Measurements from ENCODE around the gene NUP37. TPM values are rescaled to one million over a fixed set of nuclear protein-coding genes. Genes with fewer than 3 reads are reported as not detected.

NUP37 gene
- total and polyA plus RNA-seq, 2 of the 13 experiments (the other 11 are each of a cell fraction or from before 2014, with no cell fraction given), result 50.6 to 80.1 TPM

GRCh38 chr12:102069707-102070106, 50.2 kb downstream of the NUP37 start:
- no peaks in the 10 kb centered on the region for H3K79me2 ChIP-seq (ENCODE audit: insufficient read depth, low read length)
- no peak overlapping the region for H2AFZ ChIP-seq (ENCODE audit: low read length)
- no peak for TF ChIP-seq HOXA7 (CRISPR knock-in tag; IDR thresholded peaks at IDR 0.05)
- ATAC-seq, result no peak
- H3K4me2 ChIP-seq (ENCODE audit: low read depth, low read length), result no peak overlapping the region
- no peak for FAIRE-seq
- BruUV-seq (replicated peaks), result no TSS peak
- intact Hi-C loops (cut with micrococcal nuclease; ENCODE audit: unreplicated experiment), result no loop called here
- no peak overlapping the region for H3K4me3 ChIP-seq (replicated peaks in 1 of 3; ENCODE audit: insufficient read depth in 1 of 3, low read depth in 2 of 3, low read length in 3 of 3)
- no peaks in the 10 kb centered on the region for H3K27me3 ChIP-seq (ENCODE audit: control insufficient read depth in 1 of 2, insufficient read depth in 2 of 2, low read length in 2 of 2)
- H3K9me3 ChIP-seq (ENCODE audit: low read length), result no peaks in the 10 kb centered on the region
- H3K9ac ChIP-seq (ENCODE audit: insufficient read depth, low read depth, low read length), result no peak overlapping the region
- no peaks in the 10 kb centered on the region for H4K20me1 ChIP-seq (ENCODE audit: insufficient read depth, low read length)
- H3K27ac ChIP-seq (ENCODE audit: extremely low read length, insufficient read depth, low read length), result no peak overlapping the region
- no peaks in the 10 kb centered on the region for H3K4me1 ChIP-seq (ENCODE audit: insufficient read depth, low read length)
- DNase-seq (ENCODE audit: low spot score), result no peak
- ChIA-PET CTCF (ENCODE audit: low intra/inter-chr PET ratio, low total read pairs) (no interaction called here), POLR2A (no interaction called here)
- in situ Hi-C loops (cut with HindIII; ENCODE audit: extremely low pct_ligation_motif_present, low pct_unique_long_range_greater_than_20kb), result no loop called here
- WGBS (ENCODE audit: low lambda C conversion rate), result 96% methylated on average over 3 of the region's 3 CpGs
- H3K36me3 ChIP-seq (replicated peaks in 1 of 2; ENCODE audit: control insufficient read depth in 1 of 2, insufficient read depth in 2 of 2, low read length in 2 of 2), result peaks cover 0 to under 1% of the 10 kb centered on the region in 2 experiments; a peak in 2 of 5 replicates

DNA sequence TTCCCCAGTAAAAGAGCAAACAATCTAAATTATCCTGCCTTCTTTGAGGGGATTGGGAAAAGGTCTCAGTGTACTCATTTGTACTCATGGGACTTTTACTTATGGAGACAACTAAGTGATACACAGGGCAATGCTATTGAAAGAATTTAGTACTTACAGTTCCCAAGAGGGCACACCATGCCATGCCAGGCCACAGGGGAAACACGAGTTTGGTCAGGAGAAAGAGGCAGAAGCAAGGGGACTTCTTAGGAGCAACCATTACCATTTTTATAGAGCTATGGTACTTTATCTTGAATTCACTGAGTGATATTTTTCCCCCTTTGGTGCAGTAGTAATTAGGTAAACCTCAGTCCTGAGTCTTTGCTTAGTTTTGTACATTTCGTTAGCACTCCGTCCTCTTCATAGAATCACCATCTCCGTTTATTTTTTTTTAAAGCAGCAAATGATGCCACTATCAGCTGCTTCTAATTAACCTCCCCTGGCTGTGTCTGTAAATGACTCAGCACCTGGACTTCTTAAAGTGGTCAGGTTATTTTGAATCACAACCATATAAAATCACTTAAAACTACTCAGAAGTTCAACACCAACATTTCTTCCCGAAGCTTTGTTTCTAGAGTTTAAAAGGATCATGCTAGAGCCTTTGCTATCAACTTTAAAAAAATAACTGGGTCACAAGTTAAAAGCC, 52.2 kb downstream of the NUP37 start:
- H3K27me3 ChIP-seq (ENCODE audit: control insufficient read depth in 1 of 2, insufficient read depth in 2 of 2, low read length in 2 of 2), result no peaks in the 10 kb centered on the region
- in situ Hi-C loops (cut with HindIII; ENCODE audit: extremely low pct_ligation_motif_present, low pct_unique_long_range_greater_than_20kb), result no loop called here
- no peak overlapping the region for H3K9ac ChIP-seq (ENCODE audit: insufficient read depth, low read depth, low read length)
- FAIRE-seq, result no peak
- H3K4me1 ChIP-seq (ENCODE audit: insufficient read depth, low read length), result peaks cover 8% of the 10 kb centered on the region
- H3K9me3 ChIP-seq (ENCODE audit: low read length), result no peaks in the 10 kb centered on the region
- no TSS peak for BruUV-seq (replicated peaks)
- no peak overlapping the region for H3K27ac ChIP-seq (ENCODE audit: extremely low read length, insufficient read depth, low read length)
- no peak for ATAC-seq
- TF ChIP-seq U2AF1 (optimal IDR thresholded peaks at IDR 0.05; ENCODE audit: low read depth, low read length) (no peak), ZNF558 (CRISPR knock-in tag; IDR thresholded peaks at IDR 0.05; ENCODE audit: borderline replicate concordance) (no peak), ZNF354B (CRISPR knock-in tag; IDR thresholded peaks at IDR 0.05) (no peak), HOXD1 (CRISPR knock-in tag; IDR thresholded peaks at IDR 0.05) (no peak), ZNF260 (CRISPR knock-in tag; IDR thresholded peaks at IDR 0.05; ENCODE audit: borderline replicate concordance, low read depth) (no peak)
- WGBS (ENCODE audit: low lambda C conversion rate), result 81% methylated on average over 5 of the region's 5 CpGs
- intact Hi-C loops (cut with micrococcal nuclease; ENCODE audit: unreplicated experiment), result no loop called here
- no peak overlapping the region for H3K4me2 ChIP-seq (ENCODE audit: low read depth, low read length)
- H3K4me3 ChIP-seq (replicated peaks in 1 of 3; ENCODE audit: insufficient read depth in 1 of 3, low read depth in 2 of 3, low read length in 3 of 3), result no peak overlapping the region
- H3K36me3 ChIP-seq (replicated peaks in 1 of 2; ENCODE audit: control insufficient read depth in 1 of 2, insufficient read depth in 2 of 2, low read length in 2 of 2), result no peaks in the 10 kb centered on the region
- ChIA-PET POLR2A (no interaction called here), CTCF (ENCODE audit: low intra/inter-chr PET ratio, low total read pairs) (no interaction called here)
- H2AFZ ChIP-seq (ENCODE audit: low read length), result no peak overlapping the region
- no peak for DNase-seq (ENCODE audit: low spot score)
- H4K20me1 ChIP-seq (ENCODE audit: insufficient read depth, low read length), result no peaks in the 10 kb centered on the region
- no peaks in the 10 kb centered on the region for H3K79me2 ChIP-seq (ENCODE audit: insufficient read depth, low read length)
